GM21515 (cell line): ENCODE data around the gene RHCE.
"Not testable (repeated sequence)": the region's sequence is repeated elsewhere in the genome, so short reads cannot be mapped to it uniquely, and the experiment has no call there.

Experiments used
- ATAC-seq: cut with Tn5 transposase; IDR thresholded peaks from one replicate; pipeline ENCODE4 v1.9.1; 2021; ENCODE audit not compliant: unreplicated experiment

The RHCE gene

GRCh38 chr1:25433389-25434186 is 13.0 kb upstream of the RHCE start:
- ATAC-seq, result no peak

- no peak for ATAC-seq
Measured at GRCh38 chr1:25432749-25433388, 12.2 kb upstream of the RHCE start.

GRCh38 chr1:25431955-25432719 is 11.5 kb upstream of the RHCE start:
- ATAC-seq, result no peak

- peak; percentile 33 for ATAC-seq
Measured at GRCh38 chr1:25430967-25431881, 10.6 kb upstream of the RHCE start.

- peak; percentile 88 for ATAC-seq
Measured at GRCh38 chr1:25430073-25430966, 9.7 kb upstream of the RHCE start, which contains the start of gene MACO1. TSS of gene MACO1 (plus strand) at chr1:25430897. CDS start at chr1:25431099, 202 bp downstream.

- ATAC-seq, result no peak
Measured at GRCh38 chr1:25428475-25429166, 8.0 kb upstream of the RHCE start.

GRCh38 chr1:25427696-25428095 is 7.1 kb upstream of the RHCE start:
- ATAC-seq, result no peak

GRCh38 chr1:25425098-25426085 is 4.8 kb upstream of the RHCE start:
- no peak for ATAC-seq

- ATAC-seq, result not testable (repeated sequence)
Measured at GRCh38 chr1:25423206-25423605, 2.6 kb upstream of the RHCE start.

GRCh38 chr1:25419339-25419738 is 1.3 kb downstream of the RHCE start:
- ATAC-seq, result not testable (repeated sequence)

GRCh38 chr1:25417280-25417679 is 3.3 kb downstream of the RHCE start:
- ATAC-seq, result not testable (repeated sequence)

GRCh38 chr1:25414578-25414977 is 6.0 kb downstream of the RHCE start:
- not testable (repeated sequence) for ATAC-seq

GRCh38 chr1:25414157-25414556 is 6.5 kb downstream of the RHCE start:
- ATAC-seq, result not testable (repeated sequence)

- ATAC-seq, result not testable (repeated sequence)
Measured at GRCh38 chr1:25412872-25413623, 7.6 kb downstream of the RHCE start.

- ATAC-seq, result not testable (repeated sequence)
Measured at GRCh38 chr1:25409641-25410427, 10.8 kb downstream of the RHCE start.

- not testable (repeated sequence) for ATAC-seq
Measured at GRCh38 chr1:25405731-25406305, 14.8 kb downstream of the RHCE start.
